Measurements from ENCODE around the gene RAB29. TPM values are rescaled to one million over a fixed set of nuclear protein-coding genes. Genes with fewer than 3 reads are reported as not detected.

Gene RAB29
- 9.2 and 9.8 TPM in 2 replicates for polyA plus RNA-seq (2012; rRNA removed)
- 9.0 and 11.1 TPM in 2 replicates for polyA plus RNA-seq (2012; cell fraction: cytosol; rRNA removed)
- 9.0 and 12.2 TPM in 2 replicates for polyA plus RNA-seq (2012; cell fraction: nucleus; rRNA removed)

- Histone ChIP-seq H2AFZ (ENCODE audit: low read depth) (peak within 1 kb of the TSS; percentile 98), H3K4me2 (peak within 1 kb of the TSS; percentile 94), H3K9me3 (no peaks in the 10 kb centered on the region), H3K27ac (ENCODE audit: low read depth in 2 of 2, low read length in 1 of 2) (no peak within 1 kb of the TSS; a peak in 1 of 4 replicates), H3F3A (replicated peaks; ENCODE audit: insufficient read depth) (no peaks in the 10 kb centered on the region), H3K79me2 (ENCODE audit: insufficient read depth) (no peaks in the 10 kb centered on the region), H3K4me3 (ENCODE audit: low read depth in 2 of 2, low read length in 1 of 2) (peak within 1 kb of the TSS; percentile 88 to 94), H3K36me3 (replicated peaks in 1 of 2; ENCODE audit: control insufficient read depth in 1 of 2, insufficient read depth in 2 of 2, low read length in 1 of 2) (peaks cover 0 to 3% of the 10 kb centered on the region in 2 experiments), H4K20me1 (ENCODE audit: insufficient read depth) (no peaks in the 10 kb centered on the region), H3K4me1 (ENCODE audit: control insufficient read depth in 1 of 2, insufficient read depth in 2 of 2, low read depth in 1 of 2, low read length in 1 of 2) (peaks cover 0 to 6% of the 10 kb centered on the region in 2 experiments; a peak in 1 of 4 replicates), H3K27me3 (ENCODE audit: insufficient read depth) (no peaks in the 10 kb centered on the region; the same call in 1 of the 2 replicates), H3K9ac (peak within 1 kb of the TSS; percentile 71), H3K9me2 (no peaks in the 10 kb centered on the region)
- WGBS (ENCODE audit: low lambda C conversion rate) = under 1% methylated on average over 31 of the region's 40 CpGs
- CTCF ChIA-PET = interaction anchor here (1.0 to 7.8 kb wide), 9 partner anchors 10 to 290 kb away, joined by 3 to 37 read pairs (median 5); no protein-coding TSS in a partner anchor
- POLR2A ChIA-PET = interaction anchor here (0.9 kb wide), 1 partner anchor 60 kb away, joined by 4 read pairs; no protein-coding TSS in a partner anchor
- peak; percentile 82 for DNase-seq
- TF ChIP-seq FOXM1 (IDR thresholded peaks at IDR 0.05; ENCODE audit: low read depth) (no peak), FOSL2 (IDR thresholded peaks at IDR 0.05; ENCODE audit: borderline replicate concordance, low read depth) (no peak), NFIC (IDR thresholded peaks at IDR 0.05; ENCODE audit: borderline replicate concordance) (no peak), EZH2phosphoT487 (IDR thresholded peaks at IDR 0.05; ENCODE audit: borderline replicate concordance, low read depth) (no peak), SIN3A (IDR thresholded peaks at IDR 0.05; ENCODE audit: borderline replicate concordance, low read depth, low read length) (no peak), ELF1 (IDR thresholded peaks at IDR 0.05) (peak; percentile 29; the same call in 1 of the 2 replicates), NRF1 (IDR thresholded peaks at IDR 0.05; ENCODE audit: low read depth, low read length) (no peak), RAD21 (IDR thresholded peaks at IDR 0.05; ENCODE audit: low read length) (no peak), TCF12 (IDR thresholded peaks at IDR 0.05) (no peak), EP300 (IDR thresholded peaks at IDR 0.05; ENCODE audit: borderline replicate concordance in 1 of 2, low read depth in 1 of 2, low read length in 1 of 2) (no peak), CHD2 (IDR thresholded peaks at IDR 0.05; ENCODE audit: low read length, partially characterized antibody) (peak; percentile 72), PBX3 (IDR thresholded peaks at IDR 0.05) (no peak), SMC3 (IDR thresholded peaks at IDR 0.05; ENCODE audit: low read depth, low read length) (no peak), YY1 (IDR thresholded peaks at IDR 0.05; ENCODE audit: low read depth) (no peak), TAF1 (IDR thresholded peaks at IDR 0.05; ENCODE audit: borderline replicate concordance, low read depth, low read length) (no peak), GABPA (IDR thresholded peaks at IDR 0.05; ENCODE audit: low read depth) (0 out of 2 replicates have a peak, but pooled peaks have one; percentile 14), RFX5 (IDR thresholded peaks at IDR 0.05; ENCODE audit: low read length) (no peak), POLR2AphosphoS5 (IDR thresholded peaks at IDR 0.05; ENCODE audit: low read depth, low read length) (no peak), RXRA (IDR thresholded peaks at IDR 0.05; ENCODE audit: borderline replicate concordance, low read depth) (no peak)
- TF ChIP-seq, protein P1, sequence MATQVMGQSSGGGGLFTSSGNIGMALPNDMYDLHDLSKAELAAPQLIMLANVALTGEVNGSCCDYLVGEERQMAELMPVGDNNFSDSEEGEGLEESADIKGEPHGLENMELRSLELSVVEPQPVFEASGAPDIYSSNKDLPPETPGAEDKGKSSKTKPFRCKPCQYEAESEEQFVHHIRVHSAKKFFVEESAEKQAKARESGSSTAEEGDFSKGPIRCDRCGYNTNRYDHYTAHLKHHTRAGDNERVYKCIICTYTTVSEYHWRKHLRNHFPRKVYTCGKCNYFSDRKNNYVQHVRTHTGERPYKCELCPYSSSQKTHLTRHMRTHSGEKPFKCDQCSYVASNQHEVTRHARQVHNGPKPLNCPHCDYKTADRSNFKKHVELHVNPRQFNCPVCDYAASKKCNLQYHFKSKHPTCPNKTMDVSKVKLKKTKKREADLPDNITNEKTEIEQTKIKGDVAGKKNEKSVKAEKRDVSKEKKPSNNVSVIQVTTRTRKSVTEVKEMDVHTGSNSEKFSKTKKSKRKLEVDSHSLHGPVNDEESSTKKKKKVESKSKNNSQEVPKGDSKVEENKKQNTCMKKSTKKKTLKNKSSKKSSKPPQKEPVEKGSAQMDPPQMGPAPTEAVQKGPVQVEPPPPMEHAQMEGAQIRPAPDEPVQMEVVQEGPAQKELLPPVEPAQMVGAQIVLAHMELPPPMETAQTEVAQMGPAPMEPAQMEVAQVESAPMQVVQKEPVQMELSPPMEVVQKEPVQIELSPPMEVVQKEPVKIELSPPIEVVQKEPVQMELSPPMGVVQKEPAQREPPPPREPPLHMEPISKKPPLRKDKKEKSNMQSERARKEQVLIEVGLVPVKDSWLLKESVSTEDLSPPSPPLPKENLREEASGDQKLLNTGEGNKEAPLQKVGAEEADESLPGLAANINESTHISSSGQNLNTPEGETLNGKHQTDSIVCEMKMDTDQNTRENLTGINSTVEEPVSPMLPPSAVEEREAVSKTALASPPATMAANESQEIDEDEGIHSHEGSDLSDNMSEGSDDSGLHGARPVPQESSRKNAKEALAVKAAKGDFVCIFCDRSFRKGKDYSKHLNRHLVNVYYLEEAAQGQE (IDR thresholded peaks at IDR 0.05; ENCODE audit: low read depth, low read length) = no peak
- TF ChIP-seq, protein P2, sequence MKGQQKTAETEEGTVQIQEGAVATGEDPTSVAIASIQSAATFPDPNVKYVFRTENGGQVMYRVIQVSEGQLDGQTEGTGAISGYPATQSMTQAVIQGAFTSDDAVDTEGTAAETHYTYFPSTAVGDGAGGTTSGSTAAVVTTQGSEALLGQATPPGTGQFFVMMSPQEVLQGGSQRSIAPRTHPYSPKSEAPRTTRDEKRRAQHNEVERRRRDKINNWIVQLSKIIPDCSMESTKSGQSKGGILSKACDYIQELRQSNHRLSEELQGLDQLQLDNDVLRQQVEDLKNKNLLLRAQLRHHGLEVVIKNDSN (IDR thresholded peaks at IDR 0.05; ENCODE audit: borderline replicate concordance, low read depth) = peak; percentile 94
- TF ChIP-seq, protein P3, sequence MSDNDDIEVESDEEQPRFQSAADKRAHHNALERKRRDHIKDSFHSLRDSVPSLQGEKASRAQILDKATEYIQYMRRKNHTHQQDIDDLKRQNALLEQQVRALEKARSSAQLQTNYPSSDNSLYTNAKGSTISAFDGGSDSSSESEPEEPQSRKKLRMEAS (IDR thresholded peaks at IDR 0.05; ENCODE audit: low read depth) = peak; percentile 88
- TF ChIP-seq, protein P4, sequence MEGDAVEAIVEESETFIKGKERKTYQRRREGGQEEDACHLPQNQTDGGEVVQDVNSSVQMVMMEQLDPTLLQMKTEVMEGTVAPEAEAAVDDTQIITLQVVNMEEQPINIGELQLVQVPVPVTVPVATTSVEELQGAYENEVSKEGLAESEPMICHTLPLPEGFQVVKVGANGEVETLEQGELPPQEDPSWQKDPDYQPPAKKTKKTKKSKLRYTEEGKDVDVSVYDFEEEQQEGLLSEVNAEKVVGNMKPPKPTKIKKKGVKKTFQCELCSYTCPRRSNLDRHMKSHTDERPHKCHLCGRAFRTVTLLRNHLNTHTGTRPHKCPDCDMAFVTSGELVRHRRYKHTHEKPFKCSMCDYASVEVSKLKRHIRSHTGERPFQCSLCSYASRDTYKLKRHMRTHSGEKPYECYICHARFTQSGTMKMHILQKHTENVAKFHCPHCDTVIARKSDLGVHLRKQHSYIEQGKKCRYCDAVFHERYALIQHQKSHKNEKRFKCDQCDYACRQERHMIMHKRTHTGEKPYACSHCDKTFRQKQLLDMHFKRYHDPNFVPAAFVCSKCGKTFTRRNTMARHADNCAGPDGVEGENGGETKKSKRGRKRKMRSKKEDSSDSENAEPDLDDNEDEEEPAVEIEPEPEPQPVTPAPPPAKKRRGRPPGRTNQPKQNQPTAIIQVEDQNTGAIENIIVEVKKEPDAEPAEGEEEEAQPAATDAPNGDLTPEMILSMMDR (IDR thresholded peaks at IDR 0.05) = no peak
Observed at GRCh38 chr1:205775015-205775716, at the start of gene RAB29. TSS of gene RAB29 (minus strand) at chr1:205775482. CDS start at chr1:205774956, 526 bp downstream.
